ENCODE results near the gene UBE2Z.
"Not testable (repeated sequence)": the region's sequence is repeated elsewhere in the genome, so short reads cannot be mapped to it uniquely, and the experiment has no call there.

The UBE2Z gene

GRCh38 chr17:48904428-48904827 is 3.8 kb upstream of the UBE2Z start:
- no peak for DNase-seq

DNA sequence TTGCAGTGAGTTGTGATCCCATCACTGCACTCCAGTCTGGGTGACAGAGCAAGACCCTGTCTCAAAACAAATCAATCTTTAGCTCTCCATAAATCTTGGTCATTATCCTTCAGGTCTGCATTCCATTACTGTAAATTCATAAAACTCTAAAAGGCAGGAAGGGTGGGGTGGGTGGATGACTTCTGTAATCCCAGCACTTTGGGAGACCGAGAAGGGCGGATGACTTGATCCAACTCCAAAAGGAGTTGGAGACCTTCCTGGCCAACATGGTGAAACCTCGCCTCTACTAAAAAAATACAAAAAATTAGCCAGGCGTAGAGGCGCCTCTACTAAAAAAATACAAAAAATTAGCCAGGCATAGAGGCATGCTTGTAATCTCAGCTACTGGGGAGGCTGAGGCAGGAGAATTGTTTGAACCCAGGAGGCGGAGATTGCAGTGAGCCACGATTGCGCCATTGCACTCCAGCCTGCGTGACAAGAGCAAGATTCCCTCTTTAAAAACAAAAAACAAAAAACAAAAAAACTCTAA is 2.2 kb upstream of the UBE2Z start:
- no peak for DNase-seq

DNA sequence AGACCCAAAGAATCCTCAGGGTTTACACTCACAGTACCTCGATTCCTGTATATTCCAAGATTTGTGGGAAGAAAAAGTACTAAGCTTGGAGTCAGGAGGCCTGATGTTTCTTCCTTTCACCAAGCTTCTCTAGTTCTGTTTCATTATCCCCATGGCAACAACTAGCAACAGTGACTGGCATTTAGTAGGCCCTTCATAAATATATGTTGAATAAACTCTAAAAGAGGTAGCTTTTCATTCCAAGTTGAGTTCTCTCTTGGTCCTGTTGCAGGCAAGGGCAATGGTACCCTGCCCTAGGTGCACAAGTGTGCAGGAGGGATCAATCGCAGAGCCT is 527 bp upstream of the UBE2Z start:
- no peak for DNase-seq

DNA sequence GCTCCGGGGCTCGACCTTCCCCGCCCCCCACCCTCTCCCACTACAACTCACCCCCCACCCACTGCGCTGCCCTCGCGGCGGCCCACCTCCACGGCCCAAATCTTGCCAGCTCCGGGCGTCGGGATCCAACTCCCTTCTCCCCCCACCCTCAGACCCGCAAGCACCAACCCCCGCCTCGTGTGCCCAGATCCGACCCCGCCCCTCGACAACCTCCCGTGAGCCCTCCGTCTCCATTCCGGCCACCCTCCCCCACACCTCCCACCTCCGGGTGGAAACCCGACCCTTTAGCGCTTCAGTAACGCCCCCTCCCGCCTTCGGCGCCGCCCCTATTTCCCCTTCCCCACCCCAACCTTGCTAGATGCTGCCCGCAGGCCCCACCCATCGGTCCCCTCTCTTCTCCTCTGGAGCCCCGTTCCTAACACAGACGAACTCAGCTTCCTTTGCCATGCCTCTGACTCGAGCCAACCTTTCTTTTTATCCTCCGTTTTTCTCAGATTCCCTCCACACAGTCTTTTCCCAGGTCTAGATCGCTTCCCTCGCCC is 717 bp downstream of the UBE2Z start:
- peak; percentile 71 to 80 (median 75) for DNase-seq

- no peak for DNase-seq
Measured at GRCh38 chr17:48909783-48910182, 1.6 kb downstream of the UBE2Z start.

- DNase-seq, result peak in 1 of 3 experiments; percentile 19
Measured at GRCh38 chr17:48910370-48910769, 2.2 kb downstream of the UBE2Z start.

GRCh38 chr17:48912476-48912875 is 4.3 kb downstream of the UBE2Z start:
- DNase-seq, result no peak

DNA sequence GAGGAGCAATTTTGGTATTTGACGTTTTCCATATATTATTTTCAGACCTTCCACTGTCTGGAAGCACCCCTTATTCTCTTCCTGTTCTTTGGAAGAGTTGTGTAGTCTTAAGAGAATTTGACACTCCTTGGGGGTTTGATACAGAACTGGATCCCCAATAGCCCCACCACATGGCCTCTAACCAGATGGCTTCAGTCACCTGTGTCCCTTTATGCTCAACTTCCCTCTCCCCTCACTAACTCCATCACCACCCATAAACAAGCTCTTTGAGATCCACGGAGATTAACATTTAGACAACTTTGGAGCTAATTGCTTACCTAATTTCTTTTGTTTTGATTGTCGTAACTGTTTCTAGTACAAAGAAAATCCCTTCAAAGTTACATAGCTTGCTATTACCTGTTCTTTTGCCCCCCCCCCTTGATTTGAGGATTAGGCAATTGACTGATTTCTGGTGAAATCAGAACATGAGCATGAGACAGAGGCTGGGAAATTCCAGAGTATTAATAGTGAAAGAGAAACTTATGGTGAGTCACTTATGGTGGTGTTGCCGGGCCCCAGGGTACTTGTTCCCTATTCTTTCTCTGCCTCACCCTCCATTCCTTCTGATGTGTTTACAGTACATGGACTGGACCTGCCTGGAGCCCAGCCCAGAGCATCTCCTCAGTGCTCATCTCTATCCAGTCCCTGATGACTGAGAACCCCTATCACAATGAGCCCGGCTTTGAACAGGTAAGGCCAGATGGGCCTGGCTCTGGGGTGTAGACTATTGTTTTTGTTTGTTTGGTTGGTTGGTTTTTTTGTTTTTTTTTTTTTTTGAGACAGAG is 7.5 kb downstream of the UBE2Z start:
- no peak for DNase-seq

GRCh38 chr17:48925251-48925990 is 17.2 kb downstream of the UBE2Z start:
- DNase-seq, result no peak

DNA sequence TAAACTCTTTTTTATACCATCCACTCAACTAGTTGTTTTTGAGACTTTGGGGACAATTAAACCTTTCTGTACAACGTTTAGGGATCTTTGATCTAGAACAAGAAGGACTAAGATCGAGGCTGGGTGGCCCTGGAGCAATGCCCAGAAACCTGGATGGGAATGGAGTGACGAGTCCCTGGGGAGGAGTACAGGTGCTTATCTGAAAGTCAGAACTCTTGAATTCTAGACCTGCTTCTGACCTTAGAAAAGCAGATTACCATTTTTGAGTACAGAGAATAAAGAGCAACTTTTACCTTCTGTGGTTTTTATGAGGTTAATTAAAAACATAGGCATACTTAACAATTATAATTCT is 17.8 kb downstream of the UBE2Z start:
- DNase-seq, result no peak

DNA sequence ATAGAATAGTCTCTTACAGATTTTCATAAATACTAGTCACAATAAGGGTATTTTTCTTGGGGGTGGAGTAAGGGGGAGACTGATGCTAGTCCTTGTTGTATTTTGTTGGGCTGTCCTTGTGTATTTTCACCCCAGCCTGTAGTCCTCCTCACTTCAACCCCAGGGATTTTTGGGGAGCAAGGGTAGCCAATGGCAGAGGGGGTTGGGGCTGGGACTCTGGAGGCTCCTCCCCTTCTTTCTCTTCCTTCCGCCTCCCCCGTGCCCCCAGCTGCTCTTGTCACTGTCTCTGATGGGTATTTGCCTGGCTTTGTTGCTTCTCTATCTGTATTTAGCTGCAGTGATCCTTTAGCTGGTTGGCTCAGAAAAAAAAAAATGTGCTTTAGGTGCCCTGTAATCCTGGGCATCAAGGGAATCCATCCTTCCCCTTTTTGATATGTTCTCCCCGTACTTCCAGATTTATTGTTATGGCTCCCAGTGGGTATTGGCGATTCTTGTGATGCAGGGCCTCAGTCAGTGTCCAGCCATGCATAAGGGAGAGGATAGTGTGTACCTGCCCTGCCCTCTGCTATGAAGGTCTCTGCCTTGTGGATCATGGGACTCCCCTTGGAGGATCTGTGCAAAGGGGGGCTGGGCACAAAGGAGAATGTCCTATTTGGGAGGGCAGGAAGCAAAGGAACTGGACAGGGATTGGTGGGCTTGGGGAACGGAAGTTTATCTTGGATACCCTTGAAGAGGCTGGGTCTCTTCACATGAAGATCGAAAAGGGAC is 20.0 kb downstream of the UBE2Z start:
- DNase-seq, result no peak

GRCh38 chr17:48928876-48929811 is 20.9 kb downstream of the UBE2Z start:
- no peak for DNase-seq

DNA sequence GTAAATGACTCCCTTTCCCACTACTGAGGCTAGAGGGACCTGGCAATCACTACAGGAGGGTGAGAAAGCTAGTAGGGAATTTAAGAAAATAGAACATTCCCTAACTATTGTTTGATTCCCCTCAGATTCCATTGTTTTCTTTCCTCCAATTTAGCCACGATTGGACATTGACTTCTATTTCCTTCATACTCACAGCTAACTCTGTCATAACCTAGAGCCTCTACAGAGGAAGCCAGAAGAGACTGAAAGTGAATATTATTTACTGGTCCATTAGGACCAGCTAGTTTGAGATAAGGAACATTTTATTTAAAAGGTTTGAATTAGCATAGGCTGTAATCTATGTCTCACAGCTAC is 21.6 kb downstream of the UBE2Z start:
- DNase-seq, result no peak

DNA sequence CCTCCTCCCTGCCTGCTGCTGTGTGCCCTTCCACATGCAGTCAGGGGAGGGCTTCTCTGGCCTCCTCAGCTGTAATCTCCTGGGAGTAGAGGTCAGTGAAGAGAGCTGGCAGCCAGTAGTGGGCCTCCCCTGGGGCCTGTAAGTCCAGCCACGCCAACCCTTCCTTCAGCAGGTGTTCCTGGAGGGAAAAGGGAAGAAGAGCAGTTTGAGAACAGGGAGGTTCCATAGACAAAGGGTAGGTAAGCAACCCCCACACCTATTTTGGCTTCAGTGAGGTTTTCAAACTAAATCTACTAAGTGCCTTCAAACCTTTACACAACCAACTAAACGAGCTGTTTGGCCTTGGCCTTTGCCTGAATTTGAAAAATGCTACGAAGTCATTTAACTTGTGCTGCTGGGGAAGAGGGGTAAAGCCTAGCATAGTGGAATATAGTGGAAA is 22.2 kb downstream of the UBE2Z start:
- DNase-seq, result peak in 2 of 3 experiments; percentile 12 to 50

DNA sequence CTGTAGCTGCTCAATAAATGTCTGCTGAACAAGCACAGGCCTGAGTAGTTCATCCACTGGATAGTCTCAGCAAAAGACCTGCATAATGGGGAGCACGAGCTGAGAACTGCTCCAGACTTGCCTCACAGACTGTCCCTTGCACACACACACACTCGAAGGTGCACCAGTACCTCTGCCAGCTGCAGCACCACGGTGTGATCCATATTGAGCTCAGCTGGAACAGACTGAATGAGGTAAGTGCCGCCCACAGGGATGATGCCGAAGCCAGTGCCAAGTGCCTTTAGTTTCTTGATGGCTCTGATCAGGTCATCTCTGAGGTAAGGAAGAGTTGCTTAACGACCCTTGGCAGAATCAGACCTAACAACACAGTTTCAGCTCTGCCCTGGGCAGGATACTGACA is 24.8 kb downstream of the UBE2Z start:
- no peak for DNase-seq

DNA sequence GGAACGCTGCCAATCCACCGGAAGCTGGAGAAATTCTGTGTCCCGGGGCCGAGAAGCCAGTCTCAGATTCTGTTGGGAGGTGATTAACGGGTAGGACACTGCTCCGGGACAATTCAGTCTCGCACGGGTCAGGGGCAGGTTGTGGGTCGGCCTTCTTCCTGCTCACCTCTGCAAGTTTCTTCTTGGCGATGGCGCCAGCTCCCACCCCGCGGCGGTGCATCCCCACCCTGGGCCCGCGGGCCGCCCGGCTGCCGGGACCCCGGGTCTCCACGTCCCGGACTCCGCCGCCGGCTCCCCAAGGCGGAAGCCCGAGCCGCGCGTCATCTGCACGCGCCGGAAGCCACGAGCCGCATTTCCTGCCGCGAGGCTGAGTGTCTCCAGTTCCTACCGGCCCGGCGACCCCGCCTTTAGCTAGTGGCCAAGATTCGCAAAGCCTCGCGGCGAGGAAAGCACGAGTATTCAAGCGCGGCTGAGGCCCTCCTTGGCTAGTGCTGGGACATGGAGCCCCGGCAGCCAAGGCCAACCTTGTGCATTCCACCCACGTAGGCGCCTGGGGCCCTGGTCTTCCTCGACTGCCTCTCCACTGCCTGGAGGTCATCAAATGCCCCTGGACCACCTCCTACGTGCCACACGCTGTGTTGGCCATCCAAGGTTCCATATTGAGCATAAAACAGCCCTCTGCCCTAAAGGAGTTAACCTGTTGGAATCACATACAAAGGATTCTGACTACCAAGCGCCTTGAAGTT is 36.5 kb downstream of the UBE2Z start, which contains the start of gene SNF8:
SNF8 (minus strand) TSS at position 328 of the 746 bp plus-strand sequence; CDS start at position 220, 108 bp downstream.
- peak; percentile 86 to 89 (median 88) for DNase-seq

DNA sequence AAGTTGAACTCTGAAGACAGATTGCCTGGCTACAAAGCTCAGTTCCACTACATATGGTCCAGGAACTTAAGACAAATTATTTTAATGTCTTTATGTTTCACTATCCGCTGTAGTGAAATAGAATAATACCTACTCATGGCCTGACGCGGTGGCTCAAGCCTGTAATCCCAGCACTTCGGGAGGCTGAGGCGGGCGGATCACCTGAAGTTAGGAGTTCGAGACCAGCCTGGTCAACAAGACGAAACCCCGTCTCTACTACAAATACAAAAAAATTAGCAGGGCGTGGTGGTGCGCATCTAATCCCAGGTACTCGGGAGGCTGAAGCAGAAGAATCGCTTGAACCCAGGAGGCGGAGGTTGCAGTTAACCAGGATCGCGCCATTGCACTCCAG is 37.0 kb downstream of the UBE2Z start:
- not testable (repeated sequence) for DNase-seq

DNA sequence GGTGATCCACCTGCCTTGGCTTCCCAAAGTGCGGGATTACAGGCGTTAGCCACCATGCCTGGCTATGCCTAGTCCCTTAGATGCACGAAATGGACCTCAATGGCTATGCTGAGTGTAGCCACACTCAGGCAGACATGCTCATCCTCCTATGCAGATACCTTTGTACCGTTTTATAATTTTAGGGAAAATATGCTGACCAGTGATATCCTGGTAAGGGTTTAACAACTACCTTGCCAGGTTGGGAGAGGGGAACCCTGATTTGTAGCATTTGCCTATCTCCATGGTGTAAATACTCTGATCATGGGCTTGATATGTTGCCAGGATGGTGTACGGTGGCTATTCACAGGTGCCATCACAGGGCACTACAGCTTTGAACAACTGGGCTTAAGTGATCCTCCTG is 43.4 kb downstream of the UBE2Z start:
- DNase-seq, result no peak

- no peak for DNase-seq
Measured at GRCh38 chr17:48952904-48953303, 44.7 kb downstream of the UBE2Z start.

DNA sequence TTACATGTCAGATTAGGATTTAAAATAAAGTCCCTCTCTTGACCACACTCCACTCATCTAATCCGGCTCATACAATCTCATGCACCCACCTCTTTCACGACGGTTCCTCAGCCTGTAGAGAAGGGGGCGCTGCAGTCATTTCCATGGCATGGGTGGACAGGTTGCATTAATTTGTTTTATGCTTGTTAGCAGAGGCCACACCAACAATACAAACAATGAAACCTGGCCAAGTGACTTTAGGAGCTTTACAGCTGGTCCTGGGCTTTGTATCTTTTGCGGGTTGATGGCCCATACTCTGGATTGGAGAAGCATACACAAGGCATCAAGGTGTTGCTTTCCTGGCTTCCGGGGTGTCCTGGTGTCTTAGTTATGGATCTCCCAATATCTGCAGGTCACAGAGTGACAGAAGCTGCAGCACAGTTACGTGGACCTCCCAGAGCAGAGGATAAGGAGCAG is 46.1 kb downstream of the UBE2Z start:
- DNase-seq, result no peak

Data from NCI-H1417 (cell line).